Peyer's patch (tissue), 4 donors: ENCODE data around the gene ELMO1.

Experiments used
- CTCF ChIP-seq, 6 experiments: fragments of 450-650 bp in 4 of 6; fragments of 200-600 bp in 2 of 6; sonication (generic) in 1 of 6; IDR thresholded peaks; one replicate each; pipeline ENCODE4 v1.5.1; 2017 to 2019; ENCODE audit warnings: antibody characterized with exemption in 6 of 6, mild to moderate bottlenecking in 3 of 6, moderate library complexity in 1 of 6
- POLR2A ChIP-seq, 2 donors: fragments of 450-650 bp; IDR thresholded peaks; one replicate each; pipeline ENCODE4 v1.5.1; 2017; ENCODE audit warnings: antibody characterized with exemption in 2 of 2, mild to moderate bottlenecking in 2 of 2, moderate library complexity in 2 of 2

GRCh38 chr7:37372750-37373149 is 75.9 kb downstream of the ELMO1 start:
- TF ChIP-seq CTCF (IDR thresholded peaks at IDR 0.05): no peak
- no peak for TF ChIP-seq POLR2A (IDR thresholded peaks at IDR 0.05)
